A549 (cell line): Measurements from ENCODE around the gene ACTR3C. TPM values are rescaled to one million over a fixed set of nuclear protein-coding genes. Genes with fewer than 3 reads are reported as not detected.

ENCODE experiments used
- ATAC-seq, 2 experiments: fragments of 200-7000 bp in 1 of 2; fragments of >200 bp in 1 of 2; cut with Nextera tagmentation in 1 of 2; cut with Tn5 transposase in 1 of 2; 3 replicates each; pipeline versions ENCODE4 v1.8.0 to v1.9.1; 2018 to 2020; ENCODE audit warnings: mild to moderate bottlenecking in 1 of 2, moderate library complexity in 1 of 2
- CTCF ChIA-PET: fragments of 300-600 bp; sonication (Branson Sonifier 250); formaldehyde crosslinking; extraction: SDS; loops from one replicate; lab custom pipeline; 2021; ENCODE audit warnings: antibody characterized with exemption, inconsistent platforms; lab: Yijun Ruan, JAX
- POLR2A ChIA-PET: fragments of 350-600 bp; formaldehyde crosslinking; extraction: SDS; loops from one replicate; lab custom pipeline; 2021; ENCODE audit warnings: antibody characterized with exemption, inconsistent platforms; lab: Yijun Ruan, JAX
- DNase-seq, 2 experiments: peaks; one replicate each; pipeline versions ENCODE4 v3.0.0 to v3.0.0-alpha.2; 2011 to 2016; ENCODE audit warnings: low read depth in 1 of 2, low spot score in 1 of 2
- FAIRE-seq: peaks from 2 replicates; lab custom pipeline; 2011; peaks lifted over from hg19 to GRCh38; lab: Jason Lieb, UNC
- H3K27ac ChIP-seq, 2 experiments: fragments of >200 bp; sonication (Bioruptor Twin); formaldehyde crosslinking; 3 replicates each; pipeline ENCODE4 v1.5.1; 2016 to 2017
- H3K4me1 ChIP-seq: fragments of >200 bp; sonication (Bioruptor Twin); formaldehyde crosslinking; 3 replicates; pipeline ENCODE4 v1.6.1; 2016
- H3K4me2 ChIP-seq: fragments of >200 bp; sonication (Bioruptor Twin); formaldehyde crosslinking; 3 replicates; pipeline ENCODE4 v1.6.1; 2016
- H3K4me3 ChIP-seq: fragments of >200 bp; sonication (Bioruptor Twin); formaldehyde crosslinking; 3 replicates; pipeline ENCODE4 v1.5.1; 2016
- H3K9me3 ChIP-seq: fragments of >200 bp; sonication (Bioruptor Twin); formaldehyde crosslinking; 3 replicates; pipeline ENCODE4 v1.6.1; 2016
- BCL3 ChIP-seq: fragments of >200 bp; sonication (Bioruptor Twin); formaldehyde crosslinking; IDR thresholded peaks from 3 replicates; pipeline ENCODE4 v1.6.1; 2016
- BHLHE40 ChIP-seq: IDR thresholded peaks from 2 replicates; pipeline ENCODE4 v1.6.1; 2012; ENCODE audit warnings: low read depth, low read length, inconsistent platforms
- CHD2 ChIP-seq: fragments of 150-350 bp; IDR thresholded peaks from 2 replicates; pipeline ENCODE4 v1.6.1; 2014; ENCODE audit warnings: low read length; ENCODE audit not compliant: partially characterized antibody
- EHF ChIP-seq: fragments of 250-450 bp; sonication (Bioruptor Pico); IDR thresholded peaks from 2 replicates; pipeline ENCODE4 v1.5.0; 2020; ENCODE audit warnings: mild to moderate bottlenecking
- ESRRA ChIP-seq: fragments of 150-350 bp; IDR thresholded peaks from 2 replicates; pipeline ENCODE4 v1.6.1; 2014; ENCODE audit warnings: mild to moderate bottlenecking, low read length, borderline replicate concordance
- FOSB ChIP-seq: fragments of 250-450 bp; sonication (Bioruptor Pico); IDR thresholded peaks from 2 replicates; pipeline ENCODE4 v1.5.0; 2020; ENCODE audit warnings: mild to moderate bottlenecking, moderate library complexity
- FOXS1 ChIP-seq: fragments of 250-450 bp; sonication (Bioruptor Pico); IDR thresholded peaks from 2 replicates; pipeline ENCODE4 v1.5.0; 2020; ENCODE audit warnings: mild to moderate bottlenecking, moderate library complexity
- HMGXB4 ChIP-seq: fragments of 250-450 bp; sonication (Bioruptor Pico); IDR thresholded peaks from 2 replicates; pipeline ENCODE4 v1.5.0; 2021; ENCODE audit warnings: mild to moderate bottlenecking, moderate library complexity, borderline replicate concordance
- HOXB13 ChIP-seq: fragments of 250-450 bp; sonication (Bioruptor Pico); IDR thresholded peaks from 2 replicates; pipeline ENCODE4 v1.5.0; 2020; ENCODE audit warnings: low read depth, mild to moderate bottlenecking, moderate library complexity
- HOXB5 ChIP-seq: fragments of 250-450 bp; sonication (Bioruptor Pico); IDR thresholded peaks from 2 replicates; pipeline ENCODE4 v1.5.0; 2020; ENCODE audit warnings: mild to moderate bottlenecking, moderate library complexity
- JUN ChIP-seq, 2 experiments: fragments of >200 bp; sonication (Bioruptor Twin); formaldehyde crosslinking; IDR thresholded peaks; 2 replicates in 1 of 2; 3 replicates in 1 of 2; pipeline ENCODE4 v1.6.1; 2016 to 2017
- JUNB ChIP-seq: fragments of >200 bp; sonication (Bioruptor Twin); formaldehyde crosslinking; IDR thresholded peaks from 2 replicates; pipeline ENCODE4 v1.6.1; 2016
- KDM5A ChIP-seq: fragments of 200-600 bp; sonication (generic); IDR thresholded peaks from 2 replicates; pipeline ENCODE4 v1.6.1; 2016; ENCODE audit warnings: antibody characterized with exemption, mild to moderate bottlenecking
- MAFK ChIP-seq: fragments of 450-650 bp; IDR thresholded peaks from 2 replicates; pipeline ENCODE4 v1.6.1; 2014; ENCODE audit not compliant: partially characterized antibody
- NFE2L2 ChIP-seq: fragments of 150-350 bp; conservative IDR thresholded peaks from 2 replicates; pipeline ENCODE4 v1.6.1; 2014; ENCODE audit warnings: low read length
- NPAS2 ChIP-seq: fragments of 250-450 bp; sonication (Bioruptor Pico); IDR thresholded peaks from 2 replicates; pipeline ENCODE4 v1.8.0; 2022; ENCODE audit warnings: mild to moderate bottlenecking, moderate library complexity, borderline replicate concordance
- POLR2A ChIP-seq: IDR thresholded peaks from 2 replicates; pipeline ENCODE4 v1.6.1; 2012; ENCODE audit warnings: mild to moderate bottlenecking, low read length
- RAD21 ChIP-seq, 2 experiments: fragments of >200 bp in 1 of 2; sonication (Bioruptor Twin) in 1 of 2; formaldehyde crosslinking in 1 of 2; IDR thresholded peaks in 1 of 2; conservative IDR thresholded peaks in 1 of 2; 2 replicates in 1 of 2; 3 replicates in 1 of 2; pipeline ENCODE4 v1.6.1; 2012 to 2018; ENCODE audit warnings: inconsistent platforms in 1 of 2
- RNF2 ChIP-seq: fragments of 200-600 bp; sonication (generic); IDR thresholded peaks from 2 replicates; pipeline ENCODE4 v1.6.1; 2016; ENCODE audit warnings: low read depth, mild to moderate bottlenecking, antibody characterized with exemption, moderate library complexity, borderline replicate concordance
- SREBF2 ChIP-seq: fragments of 450-650 bp; IDR thresholded peaks from 2 replicates; pipeline ENCODE4 v1.6.1; 2014; ENCODE audit warnings: mild to moderate bottlenecking, moderate library complexity
- TFCP2L1 ChIP-seq: fragments of 250-450 bp; sonication (Bioruptor Pico); IDR thresholded peaks from 2 replicates; pipeline ENCODE4 v1.5.0; 2021; ENCODE audit warnings: mild to moderate bottlenecking
- ZFP36 ChIP-seq: fragments of 450-650 bp; IDR thresholded peaks from 2 replicates; pipeline ENCODE4 v1.6.1; 2014; ENCODE audit warnings: borderline replicate concordance; ENCODE audit not compliant: partially characterized antibody
- WGBS: methylation state at CpG from one replicate; pipeline ENCODE4 v1.1.6; 2017; ENCODE audit errors: missing lambda C conversion rate; 5-methylcytosine and 5-hydroxymethylcytosine counted together
- polyA plus RNA-seq, 4 experiments: library from polyadenylated mRNA; depleted of rRNA in 3 of 4; stranded (reverse); fragments of >200 nt; fragmentation: RNase III in 1 of 4; extraction: RNeasy Plus Mini Kit Qiagen cat#74134 plus additional on column Dnase treatment in 1 of 4; gene quantifications; 2 replicates in 3 of 4; 3 replicates in 1 of 4; pipeline ENCODE4 v1.2.3, GENCODE V29; 2011 to 2017
- TF ChIP-seq, protein P1 (sequence below): fragments of 150-350 bp; IDR thresholded peaks from 2 replicates; pipeline ENCODE4 v1.6.1; 2014; ENCODE audit warnings: low read depth, mild to moderate bottlenecking, low read length
- TF ChIP-seq, protein P2 (sequence below): fragments of 250-450 bp; sonication (Bioruptor Pico); IDR thresholded peaks from 2 replicates; pipeline ENCODE4 v1.5.0; 2020; ENCODE audit warnings: low read depth, mild to moderate bottlenecking, moderate library complexity

ACTR3C gene
- polyA plus RNA-seq, 2 of the 4 experiments (the other 2 are of a cell fraction): 0.43 TPM

DNA sequence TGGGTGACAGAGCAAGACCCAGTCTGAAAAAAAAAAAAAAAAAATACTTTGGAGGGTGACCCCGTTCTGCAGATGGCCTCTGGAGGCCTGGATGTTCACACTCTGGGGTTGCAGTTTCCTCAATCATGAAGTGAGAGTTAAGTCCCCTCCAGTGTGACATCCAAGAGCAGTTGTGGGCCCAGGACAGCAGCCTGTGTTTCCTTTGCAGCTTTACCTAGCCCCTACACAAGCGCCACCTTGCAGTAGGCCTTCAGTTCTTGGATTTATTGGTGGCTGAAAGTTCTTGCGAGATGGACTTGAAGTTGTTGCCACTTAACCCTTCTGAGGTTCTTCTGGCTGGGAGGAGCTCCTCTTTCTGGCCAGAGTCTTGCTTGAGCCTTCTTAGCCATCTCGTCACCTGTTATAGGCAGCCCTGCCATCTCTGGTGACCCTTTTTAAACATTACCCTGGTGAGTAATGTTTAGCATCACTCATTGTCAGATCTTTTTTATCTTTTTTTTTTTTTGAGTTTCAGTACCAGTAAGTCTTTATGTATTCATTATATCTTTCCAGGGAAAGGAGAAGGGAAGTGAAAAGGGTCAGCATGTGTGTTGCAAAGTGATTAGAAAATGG, 3.4 kb upstream of the ACTR3C start (continued):
- TF ChIP-seq HMGXB4 (CRISPR knock-in tag): no peak
- TF ChIP-seq RAD21 (conservative IDR thresholded peaks at IDR 0.05 in 1 of 2, IDR thresholded peaks at IDR 0.05 in 1 of 2): no peak
- TF ChIP-seq KDM5A: no peak
- no peak for TF ChIP-seq FOXS1 (CRISPR knock-in tag)
- TF ChIP-seq, protein P1, sequence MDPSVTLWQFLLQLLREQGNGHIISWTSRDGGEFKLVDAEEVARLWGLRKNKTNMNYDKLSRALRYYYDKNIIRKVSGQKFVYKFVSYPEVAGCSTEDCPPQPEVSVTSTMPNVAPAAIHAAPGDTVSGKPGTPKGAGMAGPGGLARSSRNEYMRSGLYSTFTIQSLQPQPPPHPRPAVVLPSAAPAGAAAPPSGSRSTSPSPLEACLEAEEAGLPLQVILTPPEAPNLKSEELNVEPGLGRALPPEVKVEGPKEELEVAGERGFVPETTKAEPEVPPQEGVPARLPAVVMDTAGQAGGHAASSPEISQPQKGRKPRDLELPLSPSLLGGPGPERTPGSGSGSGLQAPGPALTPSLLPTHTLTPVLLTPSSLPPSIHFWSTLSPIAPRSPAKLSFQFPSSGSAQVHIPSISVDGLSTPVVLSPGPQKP: no peak
- TF ChIP-seq NFE2L2: no peak
- no peak for TF ChIP-seq FOSB (CRISPR knock-in tag)

GRCh38 chr7:150325901-150326300, 2.6 kb upstream of the ACTR3C start:
- WGBS: 89% methylated on average over 6 of the region's 6 CpGs
- Histone ChIP-seq H3K27ac (no peak overlapping the region), H3K4me1 (no peaks in the 10 kb centered on the region), H3K9me3 (no peaks in the 10 kb centered on the region)
- POLR2A ChIA-PET: no interaction called here
- DNase-seq (no peak), ATAC-seq (no peak)
- TF ChIP-seq, protein P2, sequence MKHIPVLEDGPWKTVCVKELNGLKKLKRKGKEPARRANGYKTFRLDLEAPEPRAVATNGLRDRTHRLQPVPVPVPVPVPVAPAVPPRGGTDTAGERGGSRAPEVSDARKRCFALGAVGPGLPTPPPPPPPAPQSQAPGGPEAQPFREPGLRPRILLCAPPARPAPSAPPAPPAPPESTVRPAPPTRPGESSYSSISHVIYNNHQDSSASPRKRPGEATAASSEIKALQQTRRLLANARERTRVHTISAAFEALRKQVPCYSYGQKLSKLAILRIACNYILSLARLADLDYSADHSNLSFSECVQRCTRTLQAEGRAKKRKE (CRISPR knock-in tag): no peak
- TF ChIP-seq, all 56 proteins: peak for 0
- no peak for FAIRE-seq
- no peak overlapping the region for H3K4me3 ChIP-seq
- no peak overlapping the region for H3K4me2 ChIP-seq
- CTCF ChIA-PET: interaction anchor here (0.9 to 1.6 kb wide), 3 partner anchors 9 to 96 kb away, joined by 3 read pairs; no protein-coding TSS in a partner anchor

DNA sequence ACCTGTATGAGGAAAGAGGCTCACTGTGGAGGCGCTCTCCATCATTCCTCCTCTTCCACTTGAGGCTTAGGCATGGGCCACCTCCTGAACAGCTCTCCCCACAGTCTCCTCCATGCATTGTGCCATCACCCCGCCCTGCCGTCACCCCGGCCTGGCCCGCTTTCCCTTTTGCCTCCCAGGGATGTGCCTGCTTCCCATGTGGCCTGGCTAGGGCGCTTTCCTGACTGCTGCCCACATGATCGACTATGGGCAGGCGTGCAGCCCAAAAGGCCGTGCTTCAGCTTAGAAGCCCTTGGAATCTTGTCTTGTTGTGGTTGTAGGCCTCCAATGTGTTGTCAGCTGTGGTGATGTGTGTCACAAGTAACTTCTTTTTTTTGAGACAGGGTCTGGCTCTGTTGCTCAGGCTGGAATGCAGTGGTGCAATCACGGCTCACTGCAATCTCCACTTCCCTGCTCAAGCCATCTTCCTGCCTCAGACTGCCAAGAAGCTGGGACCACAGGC, 1.8 kb upstream of the ACTR3C start:
- Histone ChIP-seq H3K9me3 (no peaks in the 10 kb centered on the region), H3K4me1 (no peaks in the 10 kb centered on the region)
- no peak for ATAC-seq
- POLR2A ChIA-PET: no interaction called here
- TF ChIP-seq NFE2L2 (no peak), POLR2A (no peak), JUNB (no peak)
- TF ChIP-seq, all 56 proteins: peak for 0
- no peak for DNase-seq
- 91% methylated on average over 10 of the region's 10 CpGs for WGBS
- Histone ChIP-seq H3K4me2 (no peak overlapping the region), H3K27ac (no peak overlapping the region), H3K4me3 (no peak overlapping the region)
- no peak for FAIRE-seq
- CTCF ChIA-PET: interaction anchor here (1.6 kb wide), 1 partner anchor 10 kb away, joined by 3 read pairs; no protein-coding TSS in a partner anchor

DNA sequence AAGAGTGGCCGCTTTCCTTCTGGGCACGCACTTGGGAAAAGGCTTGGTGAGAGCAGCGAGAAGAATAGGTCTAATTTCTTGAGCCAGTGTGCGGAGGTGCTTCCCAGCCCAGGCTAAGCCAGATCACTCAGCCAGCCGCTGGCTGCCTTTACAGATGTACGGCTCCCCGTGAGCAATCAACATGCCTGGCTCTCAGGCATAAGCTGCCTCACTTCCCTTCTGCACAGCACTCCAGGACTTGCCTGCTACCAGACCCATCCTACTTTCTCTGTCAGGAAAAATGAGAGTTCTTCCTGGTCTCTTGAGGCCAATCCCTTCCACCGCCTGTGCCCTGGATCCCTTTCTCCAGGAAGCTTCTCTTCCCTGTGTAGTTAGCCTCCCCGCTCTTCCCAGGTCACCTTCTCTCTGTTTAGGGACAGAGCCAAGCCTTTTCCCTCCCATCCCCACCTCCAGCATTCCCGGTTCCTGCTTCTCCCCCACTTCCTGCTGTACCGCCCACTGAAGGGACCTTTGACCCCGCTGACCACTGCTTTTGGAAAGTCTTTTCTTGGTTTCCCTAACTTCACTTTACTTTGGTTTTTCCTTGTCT, 1.1 kb upstream of the ACTR3C start:
- DNase-seq (no peak), ATAC-seq (peak in 1 of 2 experiments; percentile 49; a peak in 3 of 6 replicates), FAIRE-seq (no peak)
- Histone ChIP-seq H3K27ac (no peak overlapping the region), H3K4me2 (no peak overlapping the region), H3K4me3 (no peak overlapping the region), H3K9me3 (no peaks in the 10 kb centered on the region), H3K4me1 (no peaks in the 10 kb centered on the region)
- ChIA-PET CTCF (interaction anchor here (1.6 kb wide), 1 partner anchor 10 kb away, joined by 3 read pairs; no protein-coding TSS in a partner anchor), POLR2A (no interaction called here)
- 83% methylated on average over 12 of the region's 12 CpGs for WGBS
- TF ChIP-seq BCL3: no peak
- TF ChIP-seq CHD2: no peak
- TF ChIP-seq HOXB5: no peak
- TF ChIP-seq TFCP2L1 (CRISPR knock-in tag): no peak
- no peak for TF ChIP-seq SREBF2
- TF ChIP-seq BHLHE40: no peak
- no peak for TF ChIP-seq JUN (IDR thresholded peaks at IDR 0.05)
- TF ChIP-seq MAFK: no peak
- TF ChIP-seq ZFP36: no peak
- TF ChIP-seq EHF (CRISPR knock-in tag): no peak
- TF ChIP-seq HOXB13: no peak
- no peak for TF ChIP-seq NPAS2
- TF ChIP-seq ESRRA: no peak
- TF ChIP-seq, protein P2 (CRISPR knock-in tag): no peak
- no peak for TF ChIP-seq RNF2
- TF ChIP-seq NFE2L2: no peak
